Smooth muscle cell of the pulmonary artery (primary cell): ENCODE results near the gene PHACTR2. TPM values are rescaled to one million over a fixed set of nuclear protein-coding genes. Genes with fewer than 3 reads are reported as not detected.

ENCODE experiments used
- total RNA-seq: library from RNA; depleted of rRNA; stranded (reverse); fragments of >200 nt; gene quantifications from 2 replicates; pipeline ENCODE4 v1.2.3, GENCODE V29; 2014

PHACTR2 gene
- total RNA-seq = 53.8 and 54.3 TPM in 2 replicates

DNA sequence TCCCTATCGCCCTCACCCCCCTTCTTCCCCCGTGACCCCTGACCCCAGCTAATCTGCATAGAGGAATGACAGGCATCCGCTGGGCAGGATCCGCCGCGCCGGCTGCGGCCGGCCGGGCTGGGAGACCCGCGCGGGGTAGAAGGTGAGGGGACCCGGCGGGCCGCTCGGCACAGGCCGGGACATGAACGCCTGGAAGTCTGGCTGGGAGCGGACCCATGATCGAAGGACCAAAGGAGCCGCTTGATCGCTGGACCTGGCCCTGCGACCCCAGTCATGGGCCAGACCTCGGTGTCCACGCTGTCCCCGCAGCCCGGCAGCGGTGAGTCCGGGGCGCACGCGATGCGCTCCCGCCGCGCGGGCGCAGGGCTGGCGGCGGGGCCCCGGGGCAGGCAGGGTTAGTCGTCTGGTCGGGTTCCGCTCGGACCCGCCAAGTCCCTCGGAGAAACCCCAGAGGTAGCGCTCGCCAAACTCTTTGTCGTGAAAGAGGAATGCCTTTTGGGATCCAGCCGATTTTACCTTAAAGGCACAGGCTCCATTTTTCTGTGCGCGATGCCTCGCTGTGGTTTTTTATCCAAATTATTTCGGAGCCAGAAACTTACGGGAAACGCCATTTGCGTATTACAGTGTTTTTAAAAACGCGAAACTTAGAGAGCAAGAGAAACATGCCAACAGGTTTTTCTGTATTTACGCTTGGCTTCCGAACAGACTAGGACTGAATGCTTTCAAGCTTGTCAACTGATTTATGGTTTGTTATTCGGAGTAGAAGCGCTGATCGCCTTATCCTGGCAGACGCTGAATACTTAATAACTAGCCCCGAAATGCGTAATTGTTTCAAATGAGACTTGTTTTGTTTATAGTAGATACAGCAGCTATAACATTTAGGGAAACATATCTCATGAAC lies at the start of gene PHACTR2:
PHACTR2 (plus strand) TSS at position 75 of the 901 bp plus-strand sequence; CDS start at position 274, 199 bp downstream.

DNA sequence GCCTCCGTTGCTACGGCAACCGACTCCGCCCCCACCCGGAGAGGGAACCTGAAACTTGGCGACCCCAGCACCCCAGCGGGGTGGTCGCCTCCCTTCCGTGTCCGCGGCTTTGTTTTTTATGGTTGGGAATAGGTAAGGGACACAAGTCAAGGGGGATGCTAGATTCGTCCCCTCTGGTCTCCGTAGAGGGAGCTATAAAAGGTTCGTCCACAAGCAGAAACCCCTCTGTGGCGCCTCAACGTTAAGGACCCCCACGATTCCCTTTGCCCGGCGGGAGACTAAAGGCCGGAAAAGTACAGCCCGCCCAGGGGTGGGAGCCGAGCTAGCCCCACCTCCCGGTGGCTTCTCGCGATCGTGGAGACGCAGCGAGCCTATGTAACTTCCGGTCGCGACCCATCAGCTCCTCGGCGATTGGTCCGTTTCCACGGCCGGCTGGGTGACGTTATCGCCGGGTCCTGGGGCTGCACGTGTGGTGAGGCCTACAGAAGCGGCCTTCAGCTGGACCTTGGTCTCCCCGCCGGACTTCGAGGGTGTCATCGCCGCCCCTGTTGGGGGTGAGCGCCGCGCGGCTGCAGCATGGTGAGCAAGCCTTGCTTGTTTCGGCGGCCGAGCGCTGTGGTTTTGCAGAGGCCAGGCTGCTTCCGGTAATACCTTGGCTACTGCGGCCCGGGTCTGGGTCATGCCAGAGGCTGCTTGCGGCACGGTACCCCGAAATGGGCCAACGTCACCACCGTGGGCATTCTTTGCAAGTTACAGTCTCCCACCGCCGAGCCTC lies 165.3 kb downstream of the PHACTR2 start, which contains the start of gene LTV1:
LTV1 (plus strand) TSS at position 437 of the 775 bp plus-strand sequence; CDS start at position 577, 140 bp downstream.

DNA sequence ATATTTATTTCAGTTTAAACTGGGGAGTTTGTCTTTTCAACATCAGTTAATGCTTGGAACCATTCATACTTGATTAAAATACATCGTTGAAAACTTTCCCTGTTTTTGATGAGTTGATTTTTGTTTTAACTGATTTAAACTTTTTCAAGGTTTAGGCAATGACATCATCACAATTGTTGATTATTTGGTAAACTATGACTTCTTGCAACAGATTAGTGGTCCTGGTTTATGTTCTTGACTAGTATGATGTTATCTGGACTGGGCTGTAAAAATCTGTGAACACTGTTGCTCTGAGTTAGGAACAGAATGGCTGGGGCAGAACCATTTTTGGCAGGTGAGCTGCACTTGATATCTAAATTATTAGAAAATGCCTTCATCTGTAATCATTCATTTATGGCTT lies 186.5 kb downstream of the PHACTR2 start, which contains the start of gene ZC2HC1B:
ZC2HC1B (plus strand) TSS at position 241 of the 400 bp plus-strand sequence; CDS start at position 307, 66 bp downstream.

Other genes starting within 250 kb of the PHACTR2 start
- 2.5 and 4.1 TPM in 2 replicates for gene ADAT2, start 227.3 kb upstream of the PHACTR2 start, total RNA-seq
- 22.4 and 23.2 TPM in 2 replicates for gene PEX3, start 227.2 kb upstream of the PHACTR2 start, total RNA-seq
- gene FUCA2, start 166.2 kb upstream of the PHACTR2 start, total RNA-seq = 41.4 and 43.0 TPM in 2 replicates
- 14.1 and 17.8 TPM in 2 replicates for gene LTV1, start 165.4 kb downstream of the PHACTR2 start, total RNA-seq
- gene ZC2HC1B, start 186.5 kb downstream of the PHACTR2 start, total RNA-seq = not detected in 2 replicates